ENCODE measurements around the gene FDXR.

- TF ChIP-seq CTCF (IDR thresholded peaks at IDR 0.05) (no peak), POLR2A (IDR thresholded peaks at IDR 0.05) (no peak), POLR2AphosphoS5 (IDR thresholded peaks at IDR 0.05; ENCODE audit: insufficient read depth in 1 of 2, low read depth in 1 of 2) (no peak)
Measured at GRCh38 chr17:74868251-74868907, 4.4 kb downstream of the FDXR start.

All from vagina (tissue), 2 donors.